PC-3 (cell line): ENCODE measurements around the gene CHRNA4. TPM values are rescaled to one million over a fixed set of nuclear protein-coding genes. Genes with fewer than 3 reads are reported as not detected.

Experiments
- ATAC-seq: fragments of 200-7000 bp; cut with Tn5 transposase; 2 replicates; pipeline ENCODE4 v1.9.1; 2020; ENCODE audit warnings: mild to moderate bottlenecking, moderate library complexity
- BruUV-seq: library from RNA; stranded (reverse); fragments of 400-500 nt; replicated peaks from 2 replicates; lab custom pipeline; 2021; lab: Mats Ljungman, UMichigan
- CTCF ChIA-PET: fragments of 300-600 bp; sonication (Branson Sonifier 250); formaldehyde crosslinking; loops from one replicate; lab custom pipeline; 2022; ENCODE audit warnings: antibody characterized with exemption; lab: Charles Lee
- POLR2A ChIA-PET: fragments of 300-600 bp; sonication (Branson Sonifier 250); formaldehyde crosslinking; loops from one replicate; lab custom pipeline; 2022; ENCODE audit warnings: antibody characterized with exemption; ENCODE audit not compliant: unreplicated experiment; lab: Charles Lee
- DNase-seq: peaks from one replicate; pipeline ENCODE4 v3.0.0-alpha.2; 2015
- H2AFZ ChIP-seq: fragments of 300-600 bp; sonication (generic); 2 replicates; pipeline ENCODE4 v1.6.0; 2016; ENCODE audit warnings: antibody characterized with exemption, low read length
- H3F3A ChIP-seq: fragments of 300-600 bp; sonication (generic); one replicate; pipeline ENCODE4 v1.6.0; 2017; ENCODE audit warnings: antibody characterized with exemption, low read length, control low read depth, mild to moderate bottlenecking; ENCODE audit not compliant: unreplicated experiment
- H3K27ac ChIP-seq: fragments of 300-600 bp; sonication (generic); 2 replicates; pipeline ENCODE4 v1.5.1; 2016; ENCODE audit warnings: mild to moderate bottlenecking, low read length
- H3K27me3 ChIP-seq: fragments of 300-600 bp; sonication (generic); 2 replicates; pipeline ENCODE4 v1.6.1; 2016; ENCODE audit warnings: low read length, mixed read lengths
- H3K36me3 ChIP-seq: fragments of 300-600 bp; sonication (generic); 2 replicates; pipeline ENCODE4 v1.6.1; 2016; ENCODE audit warnings: low read depth, mixed run types, low read length, mixed read lengths
- H3K4me1 ChIP-seq: fragments of 300-600 bp; sonication (generic); 2 replicates; pipeline ENCODE4 v1.5.1; 2016; ENCODE audit warnings: low read length; ENCODE audit not compliant: insufficient read depth
- H3K4me2 ChIP-seq: fragments of 300-600 bp; sonication (generic); 2 replicates; pipeline ENCODE4 v1.6.0; 2016; ENCODE audit warnings: low read length
- H3K4me3 ChIP-seq: fragments of 300-600 bp; sonication (generic); 2 replicates; pipeline ENCODE4 v1.5.1; 2016; ENCODE audit warnings: mild to moderate bottlenecking, low read length, mixed read lengths
- H3K79me2 ChIP-seq: fragments of 300-600 bp; sonication (generic); 2 replicates; pipeline ENCODE4 v1.6.1; 2017; ENCODE audit warnings: low read length, mixed read lengths
- H3K9ac ChIP-seq: fragments of 300-600 bp; sonication (generic); 2 replicates; pipeline ENCODE4 v1.6.0; 2016; ENCODE audit warnings: mild to moderate bottlenecking, low read length
- H3K9me2 ChIP-seq: fragments of 300-600 bp; sonication (generic); replicated peaks from 2 replicates; pipeline ENCODE4 v1.6.1; 2016; ENCODE audit warnings: mixed run types, low read length, mixed read lengths
- H3K9me3 ChIP-seq: fragments of 300-600 bp; sonication (generic); 2 replicates; pipeline ENCODE4 v1.6.1; 2016; ENCODE audit warnings: low read length, mixed read lengths
- H4K20me1 ChIP-seq: fragments of 300-600 bp; sonication (generic); 2 replicates; pipeline ENCODE4 v1.6.1; 2016; ENCODE audit warnings: low read length, mixed read lengths
- EZH2 ChIP-seq: fragments of 300-600 bp; sonication (generic); IDR thresholded peaks from one replicate; pipeline ENCODE4 v1.6.1; 2017; ENCODE audit warnings: antibody characterized with exemption, mild to moderate bottlenecking, low read length; ENCODE audit not compliant: unreplicated experiment
- EZH2phosphoT487 ChIP-seq: fragments of 300-600 bp; sonication (generic); IDR thresholded peaks from 2 replicates; pipeline ENCODE4 v1.6.1; 2018; ENCODE audit warnings: mild to moderate bottlenecking, antibody characterized with exemption, low read length, borderline replicate concordance
- intact Hi-C: fragments of 100-400 bp; cut with micrococcal nuclease; formaldehyde crosslinking; loops from 2 replicates; pipeline ENCODE4 v1.9.0; 2023
- total RNA-seq: library from RNA; depleted of rRNA; stranded (reverse); fragments of >200 nt; gene quantifications from 2 replicates; pipeline ENCODE4 v1.2.3, GENCODE V29; 2014
- TF ChIP-seq, protein P1 (sequence below): fragments of 300-600 bp; sonication (generic); conservative IDR thresholded peaks from 2 replicates; pipeline ENCODE4 v1.5.1; 2017; ENCODE audit warnings: antibody characterized with exemption, low read depth, mild to moderate bottlenecking, low read length

CHRNA4 gene
- total RNA-seq, 1 experiment from 2014 or later, result not detected

- no peak for ATAC-seq
These were observed 13.0 kb downstream of the CHRNA4 start for GRCh38 chr20:63347950-63348827.

GRCh38 chr20:63347081-63347741 is 13.9 kb downstream of the CHRNA4 start:
- no peaks in the 10 kb centered on the region for H3K79me2 ChIP-seq
- BruUV-seq, result no TSS peak
- POLR2A ChIA-PET, result no interaction called here
- no peak overlapping the region for H2AFZ ChIP-seq
- DNase-seq (no peak), ATAC-seq (no peak)
- H3K9me3 ChIP-seq, result no peaks in the 10 kb centered on the region
- CTCF ChIA-PET, result no interaction called here
- no peak overlapping the region for H3K4me3 ChIP-seq
- no peaks in the 10 kb centered on the region for H3K9me2 ChIP-seq
- H3K27me3 ChIP-seq, result peaks cover 43% of the 10 kb centered on the region
- no peak for TF ChIP-seq EZH2phosphoT487
- no peak for TF ChIP-seq EZH2
- TF ChIP-seq, protein P1, sequence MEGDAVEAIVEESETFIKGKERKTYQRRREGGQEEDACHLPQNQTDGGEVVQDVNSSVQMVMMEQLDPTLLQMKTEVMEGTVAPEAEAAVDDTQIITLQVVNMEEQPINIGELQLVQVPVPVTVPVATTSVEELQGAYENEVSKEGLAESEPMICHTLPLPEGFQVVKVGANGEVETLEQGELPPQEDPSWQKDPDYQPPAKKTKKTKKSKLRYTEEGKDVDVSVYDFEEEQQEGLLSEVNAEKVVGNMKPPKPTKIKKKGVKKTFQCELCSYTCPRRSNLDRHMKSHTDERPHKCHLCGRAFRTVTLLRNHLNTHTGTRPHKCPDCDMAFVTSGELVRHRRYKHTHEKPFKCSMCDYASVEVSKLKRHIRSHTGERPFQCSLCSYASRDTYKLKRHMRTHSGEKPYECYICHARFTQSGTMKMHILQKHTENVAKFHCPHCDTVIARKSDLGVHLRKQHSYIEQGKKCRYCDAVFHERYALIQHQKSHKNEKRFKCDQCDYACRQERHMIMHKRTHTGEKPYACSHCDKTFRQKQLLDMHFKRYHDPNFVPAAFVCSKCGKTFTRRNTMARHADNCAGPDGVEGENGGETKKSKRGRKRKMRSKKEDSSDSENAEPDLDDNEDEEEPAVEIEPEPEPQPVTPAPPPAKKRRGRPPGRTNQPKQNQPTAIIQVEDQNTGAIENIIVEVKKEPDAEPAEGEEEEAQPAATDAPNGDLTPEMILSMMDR, result no peak
- no peak overlapping the region for H3K9ac ChIP-seq
- no peaks in the 10 kb centered on the region for H3F3A ChIP-seq
- intact Hi-C loops, result no loop called here
- no peak overlapping the region for H3K4me2 ChIP-seq
- no peaks in the 10 kb centered on the region for H3K36me3 ChIP-seq
- H3K27ac ChIP-seq, result no peak overlapping the region
- H4K20me1 ChIP-seq, result no peaks in the 10 kb centered on the region
- H3K4me1 ChIP-seq, result no peaks in the 10 kb centered on the region

More at GRCh38 chr20:63347950-63348827, 13.0 kb downstream of the CHRNA4 start:
- H3K9ac ChIP-seq, result no peak overlapping the region
- H3K27me3 ChIP-seq, result peaks cover 33% of the 10 kb centered on the region
- H3K79me2 ChIP-seq, result no peaks in the 10 kb centered on the region
- no peaks in the 10 kb centered on the region for H3K9me3 ChIP-seq
- no peaks in the 10 kb centered on the region for H4K20me1 ChIP-seq
- H3K36me3 ChIP-seq, result no peaks in the 10 kb centered on the region
- ChIA-PET POLR2A (no interaction called here), CTCF (no interaction called here)
- H3K9me2 ChIP-seq, result no peaks in the 10 kb centered on the region
- H3K4me2 ChIP-seq, result no peak overlapping the region
- intact Hi-C loops, result no loop called here
- no peaks in the 10 kb centered on the region for H3K4me1 ChIP-seq
- DNase-seq, result no peak
- H3F3A ChIP-seq, result no peaks in the 10 kb centered on the region
- BruUV-seq, result no TSS peak
- TF ChIP-seq EZH2, result no peak
- no peak for TF ChIP-seq EZH2phosphoT487
- TF ChIP-seq, protein P1, result no peak
- no peak overlapping the region for H2AFZ ChIP-seq
- H3K27ac ChIP-seq, result no peak overlapping the region
- H3K4me3 ChIP-seq, result no peak overlapping the region
